NCI-H187 (cell line): Measurements from ENCODE around the gene PRKCE.

Experiments
- DNase-seq, 2 experiments: peaks; one replicate each; lab custom pipeline; 2025; lab: John Stamatoyannopoulos, UW

PRKCE gene

DNA sequence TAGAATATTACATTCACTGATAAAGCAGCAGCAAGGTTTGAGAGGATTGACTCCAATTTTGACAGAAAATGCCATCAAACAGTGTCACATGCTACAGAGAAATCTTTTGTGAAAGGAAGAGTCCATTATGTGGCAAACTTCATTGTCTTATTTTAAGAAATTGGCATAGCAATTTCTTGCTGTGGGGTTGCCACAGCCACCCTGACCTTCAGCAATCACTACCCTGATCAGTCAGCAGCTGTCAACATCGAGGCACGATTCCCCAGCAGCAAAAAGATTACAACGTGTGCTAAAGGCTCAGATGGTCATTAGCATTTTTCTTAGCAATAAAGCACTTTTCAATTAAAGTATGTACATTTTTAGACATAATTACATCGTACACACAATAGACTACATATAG is 74.7 kb downstream of the PRKCE start:
- no peak for DNase-seq

DNA sequence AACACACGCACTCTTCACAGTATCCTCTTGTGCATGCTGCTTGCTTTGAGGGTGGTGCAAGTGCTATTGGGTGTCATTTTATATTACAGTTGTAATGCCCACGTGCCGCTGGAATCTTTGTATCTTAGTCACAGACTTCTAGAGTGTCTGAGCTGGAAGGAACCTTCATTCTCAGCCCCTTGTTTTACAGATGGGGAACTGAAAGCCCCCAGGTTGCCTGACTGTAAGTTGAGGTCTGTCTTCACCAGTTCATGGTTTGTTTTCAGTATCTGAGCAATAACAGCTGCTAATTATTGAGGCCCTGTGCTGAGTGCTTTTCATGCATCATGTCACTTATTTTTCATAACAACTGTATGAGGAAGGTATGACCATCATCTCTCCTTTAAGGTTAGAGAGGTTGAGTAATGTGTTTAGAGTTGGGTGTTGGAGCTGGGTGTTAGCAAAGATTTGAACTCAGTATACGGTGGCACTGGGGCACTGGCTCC is 77.0 kb downstream of the PRKCE start:
- DNase-seq: no peak

DNA sequence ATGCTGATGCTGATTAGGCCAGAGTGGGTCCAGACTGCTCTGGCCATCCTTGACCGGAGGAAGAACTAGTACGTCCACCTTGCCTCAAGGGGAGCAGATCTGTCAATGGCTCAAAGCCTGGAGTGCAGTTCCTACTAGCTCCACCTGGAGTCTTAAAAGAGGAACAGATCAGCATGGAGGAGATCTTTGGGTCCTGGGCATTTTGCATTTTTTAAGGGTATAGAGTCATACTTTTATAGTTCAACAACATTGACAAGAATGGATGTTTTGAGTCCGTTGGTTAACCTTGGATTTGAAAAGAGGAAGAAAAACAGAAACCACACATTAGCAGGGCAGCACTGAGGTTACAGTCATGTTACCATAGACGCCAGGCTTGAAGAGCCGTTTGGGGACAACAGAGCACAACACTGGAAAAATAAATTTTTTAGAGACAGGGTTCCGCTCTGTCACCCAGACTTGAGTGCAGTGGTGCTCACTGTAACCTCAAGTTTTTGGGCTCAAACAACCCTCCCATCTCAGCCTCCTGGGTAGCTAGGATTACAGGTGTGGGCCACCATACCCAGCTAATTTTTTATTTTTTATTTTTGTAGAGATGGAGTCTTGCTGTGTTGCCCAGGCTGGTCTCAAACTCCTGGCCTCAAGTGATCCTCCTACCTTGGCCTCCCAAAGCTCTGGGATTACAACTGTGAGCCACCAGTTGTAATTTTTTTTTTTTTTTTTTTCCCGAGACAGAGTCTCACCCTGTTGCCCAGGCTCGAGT is 78.5 kb downstream of the PRKCE start:
- no peak for DNase-seq

DNA sequence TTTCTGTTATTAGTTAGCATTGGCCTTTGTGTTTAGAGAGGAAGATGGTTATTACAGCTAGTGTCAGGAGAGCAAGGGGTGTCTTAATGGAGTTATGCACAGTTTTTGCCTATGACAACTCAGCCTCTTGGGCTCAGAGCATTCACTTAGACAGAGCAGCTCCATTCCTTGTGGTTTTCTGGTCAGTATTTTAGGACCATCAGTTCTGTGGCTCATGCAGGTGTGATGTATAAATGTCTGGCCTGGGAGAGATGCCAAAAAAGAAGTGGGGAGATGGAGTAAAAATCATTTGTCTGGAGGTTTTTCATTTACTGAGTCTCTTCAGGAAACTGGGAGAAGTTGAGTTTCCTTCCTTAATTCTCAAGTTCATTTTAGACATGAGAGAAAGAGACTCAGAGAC is 79.7 kb downstream of the PRKCE start:
- no peak for DNase-seq

DNA sequence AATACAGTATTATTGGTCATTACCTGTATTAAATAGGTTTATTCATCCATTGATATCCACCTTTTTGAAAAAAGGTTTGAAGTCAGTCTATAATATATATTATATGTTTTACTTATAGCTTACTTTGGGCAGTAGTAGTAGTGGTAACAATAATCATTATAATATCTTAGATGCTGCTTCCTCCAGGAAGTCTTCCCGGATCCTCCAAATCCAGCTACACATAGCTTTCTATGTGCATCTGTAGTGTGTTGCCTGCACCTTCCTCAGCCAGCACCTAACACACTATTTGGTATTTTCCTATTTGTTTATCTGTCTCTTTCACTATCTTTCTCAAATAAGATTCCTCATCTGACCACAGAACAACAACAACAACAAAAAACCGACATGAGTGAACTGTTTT is 81.0 kb downstream of the PRKCE start:
- DNase-seq: no peak

DNA sequence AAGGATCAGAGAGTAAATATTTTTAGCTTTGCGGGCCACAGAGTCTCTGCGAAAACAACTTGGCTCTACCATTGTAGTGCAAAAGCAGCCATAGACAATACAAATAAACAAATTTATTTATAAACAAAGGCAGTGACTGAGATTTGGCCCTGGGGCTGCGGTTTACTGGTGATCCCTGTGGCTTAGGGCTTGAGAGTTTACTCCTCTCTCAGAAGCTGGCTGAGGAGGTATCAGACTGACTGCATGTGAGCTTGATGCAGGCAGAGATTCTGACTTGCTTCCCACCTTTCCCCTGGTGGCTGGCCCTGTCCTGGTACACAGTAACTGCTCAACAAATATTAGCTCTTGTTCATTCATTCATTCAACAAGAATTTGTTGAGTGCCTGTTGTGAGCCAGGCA is 81.5 kb downstream of the PRKCE start:
- no peak for DNase-seq

DNA sequence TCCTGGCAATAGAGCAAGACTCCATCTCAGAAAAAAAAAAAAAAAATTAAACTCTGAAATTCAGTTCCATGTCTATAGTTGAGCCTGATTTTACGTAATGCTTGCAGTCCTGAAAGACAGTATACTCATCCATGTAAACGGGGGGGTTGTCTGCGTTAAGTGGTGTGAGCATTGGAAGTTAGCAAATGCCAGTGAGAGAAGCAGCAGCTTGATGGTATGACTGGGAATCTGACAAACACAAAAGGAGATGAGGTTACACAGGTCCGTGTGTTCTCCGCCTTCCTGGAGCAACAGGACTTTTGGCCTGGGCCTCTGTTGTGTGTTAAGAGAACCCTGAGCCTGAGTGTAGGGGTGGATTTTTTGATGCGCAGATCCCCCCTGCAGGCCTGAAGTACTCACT is 82.9 kb downstream of the PRKCE start:
- no peak for DNase-seq

DNA sequence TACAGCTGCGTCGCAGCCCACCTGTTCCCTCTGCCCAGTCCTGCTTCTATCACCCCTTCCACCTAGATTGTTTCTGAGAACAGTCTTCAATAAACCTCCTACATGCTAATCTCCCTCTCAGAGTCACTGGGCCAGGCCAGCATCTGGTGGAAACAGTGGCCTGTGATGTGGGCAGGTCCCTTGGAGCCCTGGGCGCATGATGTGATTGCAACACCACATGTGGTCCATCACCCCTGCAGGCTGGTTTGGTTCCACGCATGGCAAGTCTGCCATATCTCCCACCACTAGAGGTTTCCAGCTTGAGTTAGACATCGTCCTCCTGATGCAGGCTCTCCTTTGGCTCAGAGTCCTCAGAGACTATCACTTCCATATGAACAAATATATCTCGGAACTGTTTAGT is 83.5 kb downstream of the PRKCE start:
- no peak for DNase-seq

DNA sequence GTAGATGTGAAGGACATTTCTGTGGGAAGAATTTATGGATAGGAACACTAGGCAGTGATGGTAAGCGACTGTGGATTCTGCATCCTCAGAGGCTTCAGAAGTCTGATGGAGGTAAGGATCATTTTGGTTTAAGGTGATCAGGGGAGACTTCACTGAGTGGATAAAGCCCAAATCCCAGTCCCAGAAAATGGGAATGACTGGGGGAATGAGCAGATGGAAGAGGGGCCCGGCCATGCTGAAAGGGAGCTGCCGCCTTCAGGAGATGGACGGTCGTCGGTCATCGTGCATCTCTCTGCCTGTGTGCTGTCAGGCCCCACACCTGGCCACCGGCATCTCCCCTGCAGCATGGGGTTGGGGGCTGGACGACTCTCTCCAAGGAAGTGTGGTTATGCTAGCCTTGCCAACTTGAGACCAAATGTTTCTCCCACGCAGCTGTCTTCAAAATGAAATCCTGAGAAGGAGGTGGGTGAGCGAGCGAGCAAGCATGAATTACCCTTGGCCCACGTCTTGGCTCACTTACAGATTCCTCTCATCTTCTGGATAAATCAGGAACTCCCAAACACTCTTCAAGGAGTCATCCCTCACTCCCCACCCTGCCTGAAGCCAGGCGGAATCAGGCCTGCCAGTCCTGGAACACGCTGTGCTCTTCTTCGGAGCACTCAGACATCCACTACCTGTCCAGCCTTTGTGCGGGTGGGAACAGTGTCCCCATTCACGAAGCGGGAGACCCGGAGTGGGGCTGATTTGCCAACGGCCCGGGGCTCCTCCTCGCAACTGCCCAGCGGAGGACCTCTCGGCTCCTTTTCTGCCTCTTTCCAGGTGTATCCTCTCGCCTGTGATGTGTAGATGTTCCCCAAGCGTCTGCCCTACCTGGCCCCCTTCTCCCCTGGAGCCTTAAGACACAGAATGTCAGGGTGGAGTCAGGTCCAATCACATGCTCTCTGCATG is 85.6 kb downstream of the PRKCE start:
- no peak for DNase-seq

DNA sequence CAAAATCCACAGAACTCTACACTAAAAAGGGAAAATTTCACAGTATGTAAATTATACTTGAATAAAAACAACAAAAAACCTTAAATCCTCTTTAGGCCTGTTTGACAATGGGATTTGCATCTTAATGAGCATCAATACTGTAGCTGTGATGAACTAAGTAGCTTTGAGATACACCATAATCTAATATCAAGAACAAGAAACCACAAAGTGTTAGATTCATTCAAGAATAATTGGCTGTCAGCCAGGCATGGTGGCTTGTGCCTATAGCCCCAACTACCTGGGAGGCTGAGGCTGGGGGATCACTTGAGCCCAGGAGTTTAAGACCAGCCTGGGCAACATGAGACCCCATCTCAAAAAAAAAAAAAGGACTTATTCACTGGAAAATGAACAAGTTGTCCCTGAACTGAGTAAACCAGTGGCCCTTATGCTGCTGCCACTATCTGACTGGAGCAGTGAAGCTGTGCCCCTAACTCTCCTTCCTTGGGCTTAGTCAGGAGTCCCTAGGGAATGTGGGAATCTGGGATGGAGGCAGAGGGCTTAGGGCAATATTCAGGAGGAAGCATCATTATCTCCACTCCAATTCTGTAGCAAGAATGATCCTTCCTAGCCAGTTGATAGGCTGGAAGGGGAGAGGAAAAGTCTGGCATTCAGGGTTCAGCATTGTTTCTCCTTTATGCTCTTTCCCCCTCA is 88.5 kb downstream of the PRKCE start:
- DNase-seq: no peak

DNA sequence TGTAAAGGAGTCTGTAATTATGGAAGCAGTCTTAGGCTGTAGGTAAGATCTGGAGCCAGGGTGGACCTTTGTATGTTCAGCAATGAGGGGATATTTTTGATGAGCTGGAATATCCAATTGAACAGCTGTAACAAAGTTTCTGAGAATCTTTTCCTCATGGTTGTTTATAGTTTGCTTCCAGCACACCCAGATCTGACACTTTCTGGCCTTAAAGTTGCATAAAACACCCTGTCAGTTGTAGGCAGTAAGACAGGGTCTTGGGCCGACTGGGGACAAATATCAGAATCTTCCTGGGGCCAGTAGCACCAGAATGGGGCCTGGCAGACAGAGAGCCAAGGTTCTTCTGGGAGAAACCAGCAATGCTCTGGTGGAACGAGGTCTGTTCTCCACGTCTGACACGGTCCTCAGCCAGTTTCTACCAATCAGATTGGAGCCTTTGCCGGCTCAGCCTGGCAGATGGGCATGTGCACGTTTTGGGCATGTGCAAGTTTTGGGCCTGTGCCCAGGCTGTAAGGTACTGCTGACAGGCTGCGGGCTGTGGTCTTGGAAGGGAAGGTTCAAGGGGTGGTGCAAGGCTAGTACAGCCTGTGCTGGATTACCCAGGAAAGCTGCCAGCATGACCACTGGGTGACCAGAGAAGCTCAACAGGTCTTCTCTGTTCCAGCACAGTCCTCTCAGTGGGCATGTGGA is 89.8 kb downstream of the PRKCE start:
- DNase-seq: no peak

DNA sequence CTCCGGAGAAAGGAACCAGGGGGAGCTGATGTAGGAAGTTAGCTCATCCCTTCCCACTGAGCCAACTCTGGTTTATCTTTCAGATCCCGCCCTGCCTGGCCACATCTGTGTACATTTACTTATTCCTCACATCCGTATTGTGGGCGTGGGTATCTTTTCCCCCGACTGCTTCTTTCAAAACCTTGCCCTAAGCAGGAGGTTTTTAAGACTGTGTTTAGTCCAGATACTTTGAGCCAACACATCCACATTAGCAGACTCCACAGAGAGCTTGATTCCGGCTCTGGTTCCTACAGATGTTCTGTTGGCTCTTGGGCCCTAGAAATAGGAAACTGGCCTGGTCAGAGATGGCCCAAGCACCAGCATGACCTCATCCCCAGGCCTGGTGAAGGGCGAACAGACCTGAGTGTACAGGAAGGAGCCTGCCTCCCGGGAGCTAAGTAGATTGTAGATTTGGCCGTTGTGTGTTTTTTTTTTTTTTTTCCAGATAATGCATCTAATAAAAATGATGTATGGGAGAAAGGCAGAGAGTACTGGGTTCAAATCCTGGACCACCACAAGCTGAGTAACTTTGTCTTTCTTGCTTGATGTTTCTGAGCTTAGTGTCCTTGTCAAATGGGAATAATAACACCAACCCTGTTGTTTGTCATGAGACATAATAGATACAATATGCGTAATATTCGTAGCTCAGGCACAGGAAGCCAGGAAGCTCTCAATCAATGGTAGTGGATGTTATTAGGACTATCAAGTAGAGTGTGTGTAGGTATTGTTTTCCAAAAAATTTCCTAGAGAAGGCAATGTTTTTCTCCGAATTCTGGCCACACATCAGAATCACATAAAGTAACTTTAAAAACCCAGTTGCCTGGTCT is 92.3 kb downstream of the PRKCE start:
- no peak for DNase-seq

DNA sequence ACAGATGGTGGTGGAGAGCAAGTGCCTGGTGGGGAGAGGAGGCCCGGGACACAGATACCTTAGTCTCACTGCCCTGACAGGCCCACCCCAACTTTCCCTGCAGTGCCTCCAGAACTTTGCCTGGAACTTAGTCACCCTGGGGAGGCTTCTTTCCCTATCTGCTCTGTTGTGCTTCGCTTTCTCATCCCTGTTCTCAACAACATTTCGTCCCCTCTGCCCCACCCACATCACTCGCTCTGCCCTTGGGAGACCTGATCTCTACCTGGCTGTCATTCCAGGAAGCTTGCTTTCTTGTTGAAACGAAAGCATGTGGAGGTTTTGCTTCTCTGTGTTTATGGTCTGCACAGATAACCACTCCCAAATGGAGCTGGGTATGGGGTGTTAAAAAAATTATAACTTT is 93.8 kb downstream of the PRKCE start:
- no peak for DNase-seq

DNA sequence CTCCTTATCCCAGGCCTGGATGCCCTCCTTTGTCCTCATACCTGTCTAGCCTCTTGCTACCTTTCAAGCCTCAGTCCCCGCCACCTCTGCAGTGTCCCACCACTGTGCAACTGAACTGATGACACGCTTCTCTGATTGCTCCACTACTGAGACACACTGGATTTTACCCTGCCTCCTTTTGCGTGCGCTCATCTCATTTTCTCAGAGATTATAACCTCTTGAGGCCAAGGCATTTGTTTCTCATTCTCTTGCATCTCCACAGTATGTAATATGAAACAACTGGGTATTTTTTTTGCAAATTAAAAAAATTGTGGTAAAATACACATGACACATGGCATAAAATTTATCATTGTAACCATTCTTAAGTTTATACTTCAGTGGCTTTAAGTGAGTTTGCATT is 95.4 kb downstream of the PRKCE start:
- no peak for DNase-seq

DNA sequence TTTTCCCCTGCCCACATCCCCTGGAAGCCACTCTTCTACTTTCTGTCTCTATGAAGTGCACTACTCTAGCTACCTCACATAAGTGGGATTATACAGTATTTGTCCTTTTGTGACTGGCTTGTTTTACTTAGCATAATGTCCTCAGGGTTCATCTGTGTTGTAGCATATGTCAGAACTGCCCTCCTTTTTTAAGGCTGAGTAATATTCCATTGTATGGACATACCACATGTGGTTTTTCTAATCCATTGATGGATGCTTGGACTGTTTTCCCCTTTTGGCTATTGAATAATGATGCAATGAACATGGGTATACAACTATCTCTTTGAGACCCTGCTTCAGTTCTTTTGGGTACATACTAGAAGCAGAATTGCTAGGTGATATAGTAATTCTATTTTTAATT is 95.9 kb downstream of the PRKCE start:
- DNase-seq: no peak

DNA sequence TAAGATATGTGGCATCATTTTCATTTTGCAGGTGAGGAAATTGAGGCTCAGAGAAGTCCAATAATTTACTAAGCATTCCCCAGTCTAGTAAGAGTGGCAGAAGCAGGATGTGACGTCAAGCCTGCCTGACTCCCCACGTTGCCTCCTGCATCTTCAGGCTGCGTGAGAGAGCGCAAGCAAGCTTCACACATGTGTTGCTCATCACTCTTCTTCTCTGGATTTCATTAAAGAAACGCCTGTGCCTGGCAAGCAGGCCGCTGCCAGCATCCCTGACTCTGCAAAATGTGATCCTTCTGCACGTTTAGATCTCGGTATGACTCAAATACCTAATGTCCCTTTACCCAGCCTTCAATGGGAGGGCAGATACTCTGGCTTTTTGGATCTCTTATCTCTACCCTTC is 96.8 kb downstream of the PRKCE start:
- DNase-seq: no peak

DNA sequence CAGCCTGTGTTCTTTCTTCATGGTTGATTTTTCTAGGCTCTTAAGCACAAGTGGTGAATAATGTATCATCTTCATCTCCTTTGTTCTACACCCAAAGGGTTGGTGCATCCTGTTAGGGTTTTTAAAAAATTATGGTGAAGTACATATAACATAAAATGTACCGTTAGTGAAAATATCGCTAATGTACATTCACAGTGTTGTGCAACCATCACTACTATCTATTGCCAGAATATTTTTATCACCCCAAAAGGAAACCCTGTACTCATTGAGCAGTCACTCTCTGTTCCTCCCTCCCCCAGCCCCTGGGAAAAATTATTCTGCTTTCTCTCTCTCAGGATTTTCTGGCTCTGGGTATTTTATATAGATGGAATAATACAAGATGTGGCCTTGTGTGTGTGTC is 98.5 kb downstream of the PRKCE start:
- no peak for DNase-seq

DNA sequence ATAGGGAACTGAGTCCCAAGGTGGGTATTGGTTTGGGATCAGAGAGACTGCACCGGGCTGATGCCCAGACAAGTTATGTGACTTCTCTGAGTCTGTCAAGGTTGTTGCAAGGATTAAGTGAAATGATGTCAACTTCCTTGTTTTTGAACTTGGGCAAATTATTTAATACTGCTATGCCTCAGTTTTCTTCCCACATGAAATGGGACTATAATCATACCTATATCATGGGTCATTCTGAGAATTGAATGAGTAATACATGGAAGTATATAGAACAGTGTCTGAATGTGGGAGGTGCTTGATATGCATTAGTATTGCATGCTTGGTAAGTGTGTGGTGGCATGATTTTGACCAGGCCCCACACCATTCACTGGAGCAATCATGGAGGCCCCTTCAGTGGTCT is 99.0 kb downstream of the PRKCE start:
- DNase-seq: no peak

DNA sequence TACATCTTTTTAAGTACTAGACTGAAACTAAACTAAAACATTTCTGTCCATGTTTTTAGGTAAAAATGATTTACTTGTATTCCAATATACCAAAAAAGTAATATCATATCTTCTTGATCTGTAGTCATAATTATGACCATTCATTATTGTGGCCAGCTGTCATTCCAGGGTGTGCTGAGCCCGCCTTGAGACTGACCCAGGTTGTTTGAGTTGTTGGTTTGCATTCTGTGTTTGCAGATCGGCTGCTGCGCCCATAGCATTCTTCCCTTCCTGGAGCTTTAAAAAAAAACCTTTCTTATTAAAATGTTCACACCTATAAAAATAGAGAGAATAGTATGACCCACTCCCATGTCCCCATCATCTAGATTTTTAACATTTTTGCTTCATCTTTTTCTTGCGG is 101.9 kb downstream of the PRKCE start:
- DNase-seq: no peak

DNA sequence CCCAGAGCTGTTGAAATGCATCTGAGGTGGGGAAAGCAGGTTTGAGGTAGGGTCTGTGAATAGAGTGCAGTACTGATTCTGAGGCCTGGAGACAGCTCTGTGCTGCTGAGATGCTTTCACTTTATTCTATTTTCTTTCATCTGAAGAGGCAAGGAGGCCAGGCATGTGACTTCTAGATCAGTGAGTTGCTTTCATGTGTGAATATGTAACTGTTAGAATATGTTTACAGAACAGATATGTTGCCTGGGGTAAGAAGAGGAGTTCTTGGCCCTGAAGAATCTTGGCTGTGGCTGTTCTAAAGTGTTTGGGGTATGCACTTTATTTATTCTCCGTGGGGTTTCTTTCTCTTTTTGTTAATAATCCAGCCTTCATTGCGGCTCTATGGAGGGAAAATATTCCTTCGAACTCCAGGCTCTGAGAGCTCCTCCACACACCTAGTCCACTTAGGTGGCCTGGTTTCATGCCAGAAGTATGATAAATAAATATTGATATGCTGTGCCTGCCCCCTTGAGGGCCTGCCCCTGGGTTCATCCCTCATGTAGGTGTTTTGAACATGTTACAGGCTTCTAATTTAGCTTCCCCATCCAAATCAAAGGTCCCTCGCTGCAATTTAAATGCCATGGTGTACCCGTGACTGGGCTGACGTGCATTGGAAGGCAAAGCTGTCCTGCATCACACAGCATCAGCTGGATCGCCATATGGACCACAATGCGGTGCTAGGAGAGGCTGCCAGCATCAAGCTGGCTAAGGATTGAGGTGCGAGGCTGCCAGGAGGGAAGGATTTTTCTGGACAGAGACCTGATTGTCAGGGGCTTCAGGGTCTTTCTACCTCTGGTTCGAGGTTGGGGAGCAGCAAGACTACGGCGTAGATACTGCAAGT is 102.9 kb downstream of the PRKCE start:
- DNase-seq: no peak
